WTC11 (cell line): ENCODE measurements around the gene BEND3. TPM values are rescaled to one million over a fixed set of nuclear protein-coding genes. Genes with fewer than 3 reads are reported as not detected.

Experiments used
- ATF1 ChIP-seq: sonication (generic); formaldehyde crosslinking; IDR thresholded peaks from 2 replicates; pipeline ENCODE4 v1.8.1; 2023; ENCODE audit warnings: mild to moderate bottlenecking, moderate library complexity, missing genetic modification reagents
- CREM ChIP-seq: sonication (generic); formaldehyde crosslinking; IDR thresholded peaks from 2 replicates; pipeline ENCODE4 v1.8.1; 2022; ENCODE audit warnings: mild to moderate bottlenecking, missing genetic modification reagents, moderate library complexity
- ELF4 ChIP-seq: sonication (generic); formaldehyde crosslinking; IDR thresholded peaks from 2 replicates; pipeline ENCODE4 v1.8.1; 2022; ENCODE audit warnings: low read depth, mild to moderate bottlenecking, moderate library complexity, missing genetic modification reagents
- ESRRA ChIP-seq: sonication (generic); formaldehyde crosslinking; IDR thresholded peaks from 2 replicates; pipeline ENCODE4 v1.8.1; 2022; ENCODE audit warnings: mild to moderate bottlenecking, missing genetic modification reagents, borderline replicate concordance
- ETV6 ChIP-seq: sonication (generic); formaldehyde crosslinking; IDR thresholded peaks from 2 replicates; pipeline ENCODE4 v1.8.1; 2022; ENCODE audit warnings: mild to moderate bottlenecking, missing genetic modification reagents
- FOXP1 ChIP-seq: sonication (generic); formaldehyde crosslinking; IDR thresholded peaks from 2 replicates; pipeline ENCODE4 v1.8.0; 2022; ENCODE audit warnings: missing genetic modification reagents, mild to moderate bottlenecking, moderate library complexity, borderline replicate concordance
- GRHL2 ChIP-seq: fragments of 250-450 bp; sonication (Bioruptor Pico); IDR thresholded peaks from 2 replicates; pipeline ENCODE4 v1.8.0; 2022; ENCODE audit warnings: mild to moderate bottlenecking, moderate library complexity; ENCODE audit not compliant: insufficient replicate concordance, severe bottlenecking
- NFYB ChIP-seq: sonication (generic); formaldehyde crosslinking; conservative IDR thresholded peaks from 2 replicates; pipeline ENCODE4 v1.8.0; 2022; ENCODE audit warnings: low read depth, missing genetic modification reagents
- NR2C2 ChIP-seq: sonication (generic); formaldehyde crosslinking; IDR thresholded peaks from 2 replicates; pipeline ENCODE4 v1.8.0; 2022; ENCODE audit warnings: mild to moderate bottlenecking, missing genetic modification reagents
- OVOL2 ChIP-seq: fragments of 250-450 bp; sonication (Bioruptor Pico); IDR thresholded peaks from 2 replicates; pipeline ENCODE4 v1.9.0; 2021; ENCODE audit warnings: mild to moderate bottlenecking, borderline replicate concordance
- RORB ChIP-seq: fragments of 250-450 bp; sonication (Bioruptor Pico); IDR thresholded peaks from 2 replicates; pipeline ENCODE4 v1.9.0; 2021; ENCODE audit warnings: mild to moderate bottlenecking
- SOX15 ChIP-seq: fragments of 250-450 bp; sonication (Bioruptor Pico); IDR thresholded peaks from 2 replicates; pipeline ENCODE4 v1.9.0; 2021; ENCODE audit warnings: mild to moderate bottlenecking
- TEAD4 ChIP-seq: sonication (generic); formaldehyde crosslinking; IDR thresholded peaks from 2 replicates; pipeline ENCODE4 v1.8.0; 2022; ENCODE audit warnings: mild to moderate bottlenecking, missing genetic modification reagents
- TP53 ChIP-seq: sonication (generic); formaldehyde crosslinking; IDR thresholded peaks from 2 replicates; pipeline ENCODE4 v1.8.1; 2023; ENCODE audit warnings: mild to moderate bottlenecking, missing genetic modification reagents
- ZNF219 ChIP-seq: sonication (generic); formaldehyde crosslinking; IDR thresholded peaks from 2 replicates; pipeline ENCODE4 v1.8.0; 2023; ENCODE audit warnings: missing genetic modification reagents, mild to moderate bottlenecking, borderline replicate concordance
- ZNF416 ChIP-seq: fragments of 250-450 bp; sonication (Bioruptor Pico); IDR thresholded peaks from 2 replicates; pipeline ENCODE4 v1.9.0; 2021; ENCODE audit warnings: mild to moderate bottlenecking, inconsistent platforms
- total RNA-seq: library from RNA; stranded (reverse); gene quantifications from 3 replicates; pipeline ENCODE4 v1.2.3, GENCODE V29; 2021
- TF ChIP-seq, protein P1 (sequence below): sonication (generic); formaldehyde crosslinking; IDR thresholded peaks from 2 replicates; pipeline ENCODE4 v1.8.0; 2023; ENCODE audit warnings: mild to moderate bottlenecking, missing genetic modification reagents
- TF ChIP-seq, protein P2 (sequence below): sonication (generic); formaldehyde crosslinking; conservative IDR thresholded peaks from 2 replicates; pipeline ENCODE4 v1.8.1; 2022; ENCODE audit warnings: mild to moderate bottlenecking, missing genetic modification reagents
- TF ChIP-seq, protein P3 (sequence below): fragments of 250-450 bp; sonication (Bioruptor Pico); conservative IDR thresholded peaks from 2 replicates; pipeline ENCODE4 v1.9.0; 2021; ENCODE audit warnings: mild to moderate bottlenecking
- TF ChIP-seq, protein P4 (sequence below): sonication (generic); formaldehyde crosslinking; IDR thresholded peaks from 2 replicates; pipeline ENCODE4 v1.8.1; 2023; ENCODE audit warnings: mild to moderate bottlenecking, missing genetic modification reagents
- TF ChIP-seq, protein P5 (sequence below): fragments of 250-450 bp; sonication (Bioruptor Pico); IDR thresholded peaks from 2 replicates; pipeline ENCODE4 v1.8.0; 2021; ENCODE audit warnings: mild to moderate bottlenecking
- TF ChIP-seq, protein P6 (sequence below): sonication (generic); formaldehyde crosslinking; IDR thresholded peaks from 2 replicates; pipeline ENCODE4 v1.8.1; 2023; ENCODE audit warnings: mild to moderate bottlenecking, missing genetic modification reagents, moderate library complexity
- TF ChIP-seq, protein P7 (sequence below): sonication (generic); formaldehyde crosslinking; conservative IDR thresholded peaks from 2 replicates; pipeline ENCODE4 v1.8.1; 2023; ENCODE audit warnings: mild to moderate bottlenecking, low read depth, missing genetic modification reagents, moderate library complexity
- TF ChIP-seq, protein P8 (sequence below): fragments of 250-450 bp; sonication (Bioruptor Pico); IDR thresholded peaks from 2 replicates; pipeline ENCODE4 v1.9.0; 2021; ENCODE audit warnings: mild to moderate bottlenecking
- TF ChIP-seq, protein P9 (sequence below): sonication (generic); formaldehyde crosslinking; IDR thresholded peaks from 2 replicates; pipeline ENCODE4 v1.8.1; 2022; ENCODE audit warnings: low read depth, missing genetic modification reagents, borderline replicate concordance

Gene BEND3
- total RNA-seq, 1 experiment from 2014 or later: 25.4 TPM

DNA sequence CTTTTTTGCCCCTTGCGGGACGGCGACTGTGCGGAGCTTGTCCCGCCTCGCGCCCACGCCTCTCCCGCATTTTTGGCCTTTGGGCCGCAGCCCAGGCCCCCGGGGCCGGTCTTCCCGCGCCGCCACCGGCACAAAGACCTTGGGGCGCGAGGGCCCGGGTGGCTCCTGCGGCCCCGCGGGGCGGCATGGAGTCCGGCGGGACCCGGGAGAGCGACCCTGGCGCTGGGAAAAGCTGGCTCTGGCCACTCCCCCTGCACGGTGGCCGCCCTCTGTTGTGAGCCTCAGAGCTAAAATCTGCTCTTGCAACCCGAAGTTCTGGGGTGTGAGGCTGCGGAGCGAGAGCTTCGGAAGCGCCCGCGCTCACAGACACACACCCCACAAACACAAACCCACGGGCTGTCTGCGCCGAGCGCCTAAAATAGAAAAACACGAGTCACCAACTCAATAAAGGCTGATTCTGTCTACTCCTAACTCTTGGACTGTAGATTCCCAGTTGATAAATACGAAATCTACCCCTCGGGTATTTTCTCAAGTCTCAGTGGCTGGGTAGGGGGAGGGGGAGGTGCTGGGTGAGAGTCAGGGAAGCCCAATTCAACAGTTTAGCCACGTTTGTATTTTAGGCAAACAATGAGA is 496 bp upstream of the BEND3 start (continued):
- TF ChIP-seq, protein P1, sequence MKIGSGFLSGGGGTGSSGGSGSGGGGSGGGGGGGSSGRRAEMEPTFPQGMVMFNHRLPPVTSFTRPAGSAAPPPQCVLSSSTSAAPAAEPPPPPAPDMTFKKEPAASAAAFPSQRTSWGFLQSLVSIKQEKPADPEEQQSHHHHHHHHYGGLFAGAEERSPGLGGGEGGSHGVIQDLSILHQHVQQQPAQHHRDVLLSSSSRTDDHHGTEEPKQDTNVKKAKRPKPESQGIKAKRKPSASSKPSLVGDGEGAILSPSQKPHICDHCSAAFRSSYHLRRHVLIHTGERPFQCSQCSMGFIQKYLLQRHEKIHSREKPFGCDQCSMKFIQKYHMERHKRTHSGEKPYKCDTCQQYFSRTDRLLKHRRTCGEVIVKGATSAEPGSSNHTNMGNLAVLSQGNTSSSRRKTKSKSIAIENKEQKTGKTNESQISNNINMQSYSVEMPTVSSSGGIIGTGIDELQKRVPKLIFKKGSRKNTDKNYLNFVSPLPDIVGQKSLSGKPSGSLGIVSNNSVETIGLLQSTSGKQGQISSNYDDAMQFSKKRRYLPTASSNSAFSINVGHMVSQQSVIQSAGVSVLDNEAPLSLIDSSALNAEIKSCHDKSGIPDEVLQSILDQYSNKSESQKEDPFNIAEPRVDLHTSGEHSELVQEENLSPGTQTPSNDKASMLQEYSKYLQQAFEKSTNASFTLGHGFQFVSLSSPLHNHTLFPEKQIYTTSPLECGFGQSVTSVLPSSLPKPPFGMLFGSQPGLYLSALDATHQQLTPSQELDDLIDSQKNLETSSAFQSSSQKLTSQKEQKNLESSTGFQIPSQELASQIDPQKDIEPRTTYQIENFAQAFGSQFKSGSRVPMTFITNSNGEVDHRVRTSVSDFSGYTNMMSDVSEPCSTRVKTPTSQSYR (CRISPR knock-in tag): no peak
- 0 out of 2 replicates have a peak, but pooled peaks have one; percentile 19 for TF ChIP-seq ETV6 (CRISPR knock-in tag)
- TF ChIP-seq ESRRA (CRISPR knock-in tag): no peak
- TF ChIP-seq, protein P2, sequence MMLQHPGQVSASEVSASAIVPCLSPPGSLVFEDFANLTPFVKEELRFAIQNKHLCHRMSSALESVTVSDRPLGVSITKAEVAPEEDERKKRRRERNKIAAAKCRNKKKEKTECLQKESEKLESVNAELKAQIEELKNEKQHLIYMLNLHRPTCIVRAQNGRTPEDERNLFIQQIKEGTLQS (CRISPR knock-in tag): no peak
- TF ChIP-seq, protein P3, sequence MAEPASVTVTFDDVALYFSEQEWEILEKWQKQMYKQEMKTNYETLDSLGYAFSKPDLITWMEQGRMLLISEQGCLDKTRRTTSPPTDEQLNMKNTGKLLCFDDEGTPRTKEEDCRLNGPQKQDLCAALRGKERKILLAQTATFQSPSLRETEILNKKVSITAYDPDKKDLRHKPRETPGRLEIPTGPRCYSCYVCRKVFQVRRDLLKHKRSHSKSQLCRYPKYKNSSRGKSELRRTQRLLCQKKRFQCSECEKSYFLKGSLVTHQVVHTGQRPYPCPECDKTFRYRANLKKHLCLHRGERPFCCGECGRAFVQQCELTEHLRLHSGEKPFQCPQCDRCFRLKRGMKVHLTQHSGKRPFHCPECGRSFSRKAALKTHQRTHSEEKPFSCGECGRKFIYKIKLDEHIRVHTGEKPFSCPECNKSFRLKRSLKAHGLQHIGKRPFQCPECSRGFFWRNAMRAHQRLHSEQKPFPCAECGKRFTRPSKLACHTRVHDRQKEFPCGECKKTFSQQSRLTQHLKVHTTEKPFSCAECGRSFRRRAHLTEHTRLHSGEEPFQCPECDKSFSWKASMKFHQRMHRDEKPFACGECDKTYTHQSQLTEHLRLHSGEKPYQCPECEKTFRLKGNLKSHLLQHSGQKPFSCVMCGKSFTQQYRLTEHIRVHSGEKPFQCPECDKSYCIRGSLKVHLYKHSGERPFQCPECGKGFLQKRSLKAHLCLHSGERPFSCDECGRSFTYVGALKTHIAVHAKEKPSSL (CRISPR knock-in tag): no peak
- no peak for TF ChIP-seq NR2C2 (CRISPR knock-in tag)
- no peak for TF ChIP-seq GRHL2
- TF ChIP-seq, protein P4, sequence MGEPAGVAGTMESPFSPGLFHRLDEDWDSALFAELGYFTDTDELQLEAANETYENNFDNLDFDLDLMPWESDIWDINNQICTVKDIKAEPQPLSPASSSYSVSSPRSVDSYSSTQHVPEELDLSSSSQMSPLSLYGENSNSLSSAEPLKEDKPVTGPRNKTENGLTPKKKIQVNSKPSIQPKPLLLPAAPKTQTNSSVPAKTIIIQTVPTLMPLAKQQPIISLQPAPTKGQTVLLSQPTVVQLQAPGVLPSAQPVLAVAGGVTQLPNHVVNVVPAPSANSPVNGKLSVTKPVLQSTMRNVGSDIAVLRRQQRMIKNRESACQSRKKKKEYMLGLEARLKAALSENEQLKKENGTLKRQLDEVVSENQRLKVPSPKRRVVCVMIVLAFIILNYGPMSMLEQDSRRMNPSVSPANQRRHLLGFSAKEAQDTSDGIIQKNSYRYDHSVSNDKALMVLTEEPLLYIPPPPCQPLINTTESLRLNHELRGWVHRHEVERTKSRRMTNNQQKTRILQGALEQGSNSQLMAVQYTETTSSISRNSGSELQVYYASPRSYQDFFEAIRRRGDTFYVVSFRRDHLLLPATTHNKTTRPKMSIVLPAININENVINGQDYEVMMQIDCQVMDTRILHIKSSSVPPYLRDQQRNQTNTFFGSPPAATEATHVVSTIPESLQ (CRISPR knock-in tag): no peak
- TF ChIP-seq ATF1 (CRISPR knock-in tag): no peak
- TF ChIP-seq, protein P5, sequence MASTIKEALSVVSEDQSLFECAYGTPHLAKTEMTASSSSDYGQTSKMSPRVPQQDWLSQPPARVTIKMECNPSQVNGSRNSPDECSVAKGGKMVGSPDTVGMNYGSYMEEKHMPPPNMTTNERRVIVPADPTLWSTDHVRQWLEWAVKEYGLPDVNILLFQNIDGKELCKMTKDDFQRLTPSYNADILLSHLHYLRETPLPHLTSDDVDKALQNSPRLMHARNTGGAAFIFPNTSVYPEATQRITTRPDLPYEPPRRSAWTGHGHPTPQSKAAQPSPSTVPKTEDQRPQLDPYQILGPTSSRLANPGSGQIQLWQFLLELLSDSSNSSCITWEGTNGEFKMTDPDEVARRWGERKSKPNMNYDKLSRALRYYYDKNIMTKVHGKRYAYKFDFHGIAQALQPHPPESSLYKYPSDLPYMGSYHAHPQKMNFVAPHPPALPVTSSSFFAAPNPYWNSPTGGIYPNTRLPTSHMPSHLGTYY (CRISPR knock-in tag): 0 out of 2 replicates have a peak, but pooled peaks have one; percentile 31
- no peak for TF ChIP-seq SOX15 (CRISPR knock-in tag)
- no peak for TF ChIP-seq OVOL2
- no peak; the same call in 1 of the 2 replicates for TF ChIP-seq ZNF219 (CRISPR knock-in tag)
- TF ChIP-seq, protein P6, sequence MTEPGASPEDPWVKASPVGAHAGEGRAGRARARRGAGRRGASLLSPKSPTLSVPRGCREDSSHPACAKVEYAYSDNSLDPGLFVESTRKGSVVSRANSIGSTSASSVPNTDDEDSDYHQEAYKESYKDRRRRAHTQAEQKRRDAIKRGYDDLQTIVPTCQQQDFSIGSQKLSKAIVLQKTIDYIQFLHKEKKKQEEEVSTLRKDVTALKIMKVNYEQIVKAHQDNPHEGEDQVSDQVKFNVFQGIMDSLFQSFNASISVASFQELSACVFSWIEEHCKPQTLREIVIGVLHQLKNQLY (CRISPR knock-in tag): no peak
- 0 out of 2 replicates have a peak, but pooled peaks have one; percentile 10 for TF ChIP-seq NFYB (CRISPR knock-in tag)
- TF ChIP-seq, protein P7, sequence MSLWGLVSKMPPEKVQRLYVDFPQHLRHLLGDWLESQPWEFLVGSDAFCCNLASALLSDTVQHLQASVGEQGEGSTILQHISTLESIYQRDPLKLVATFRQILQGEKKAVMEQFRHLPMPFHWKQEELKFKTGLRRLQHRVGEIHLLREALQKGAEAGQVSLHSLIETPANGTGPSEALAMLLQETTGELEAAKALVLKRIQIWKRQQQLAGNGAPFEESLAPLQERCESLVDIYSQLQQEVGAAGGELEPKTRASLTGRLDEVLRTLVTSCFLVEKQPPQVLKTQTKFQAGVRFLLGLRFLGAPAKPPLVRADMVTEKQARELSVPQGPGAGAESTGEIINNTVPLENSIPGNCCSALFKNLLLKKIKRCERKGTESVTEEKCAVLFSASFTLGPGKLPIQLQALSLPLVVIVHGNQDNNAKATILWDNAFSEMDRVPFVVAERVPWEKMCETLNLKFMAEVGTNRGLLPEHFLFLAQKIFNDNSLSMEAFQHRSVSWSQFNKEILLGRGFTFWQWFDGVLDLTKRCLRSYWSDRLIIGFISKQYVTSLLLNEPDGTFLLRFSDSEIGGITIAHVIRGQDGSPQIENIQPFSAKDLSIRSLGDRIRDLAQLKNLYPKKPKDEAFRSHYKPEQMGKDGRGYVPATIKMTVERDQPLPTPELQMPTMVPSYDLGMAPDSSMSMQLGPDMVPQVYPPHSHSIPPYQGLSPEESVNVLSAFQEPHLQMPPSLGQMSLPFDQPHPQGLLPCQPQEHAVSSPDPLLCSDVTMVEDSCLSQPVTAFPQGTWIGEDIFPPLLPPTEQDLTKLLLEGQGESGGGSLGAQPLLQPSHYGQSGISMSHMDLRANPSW (CRISPR knock-in tag): no peak
- TF ChIP-seq TP53 (CRISPR knock-in tag): no peak
- TF ChIP-seq ZNF416 (CRISPR knock-in tag): no peak
- TF ChIP-seq, protein P8, sequence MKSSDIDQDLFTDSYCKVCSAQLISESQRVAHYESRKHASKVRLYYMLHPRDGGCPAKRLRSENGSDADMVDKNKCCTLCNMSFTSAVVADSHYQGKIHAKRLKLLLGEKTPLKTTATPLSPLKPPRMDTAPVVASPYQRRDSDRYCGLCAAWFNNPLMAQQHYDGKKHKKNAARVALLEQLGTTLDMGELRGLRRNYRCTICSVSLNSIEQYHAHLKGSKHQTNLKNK: no peak
- TF ChIP-seq CREM (CRISPR knock-in tag): no peak
- no peak for TF ChIP-seq ELF4 (CRISPR knock-in tag)
- TF ChIP-seq, protein P9, sequence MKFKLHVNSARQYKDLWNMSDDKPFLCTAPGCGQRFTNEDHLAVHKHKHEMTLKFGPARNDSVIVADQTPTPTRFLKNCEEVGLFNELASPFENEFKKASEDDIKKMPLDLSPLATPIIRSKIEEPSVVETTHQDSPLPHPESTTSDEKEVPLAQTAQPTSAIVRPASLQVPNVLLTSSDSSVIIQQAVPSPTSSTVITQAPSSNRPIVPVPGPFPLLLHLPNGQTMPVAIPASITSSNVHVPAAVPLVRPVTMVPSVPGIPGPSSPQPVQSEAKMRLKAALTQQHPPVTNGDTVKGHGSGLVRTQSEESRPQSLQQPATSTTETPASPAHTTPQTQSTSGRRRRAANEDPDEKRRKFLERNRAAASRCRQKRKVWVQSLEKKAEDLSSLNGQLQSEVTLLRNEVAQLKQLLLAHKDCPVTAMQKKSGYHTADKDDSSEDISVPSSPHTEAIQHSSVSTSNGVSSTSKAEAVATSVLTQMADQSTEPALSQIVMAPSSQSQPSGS: no peak
- TF ChIP-seq TEAD4 (CRISPR knock-in tag): no peak
- TF ChIP-seq RORB: no peak
- peak; percentile 65; the same call in 1 of the 2 replicates for TF ChIP-seq FOXP1
